ENCODE data around the gene TMEM35A. TPM values are rescaled to one million over a fixed set of nuclear protein-coding genes. Genes with fewer than 3 reads are reported as not detected.
A peak's percentile ranks its signal among the peaks of the same experiment; 100 is the strongest.
"Not testable (repeated sequence)": the region's sequence is repeated elsewhere in the genome, so short reads cannot be mapped to it uniquely, and the experiment has no call there.

The TMEM35A gene, protein sequence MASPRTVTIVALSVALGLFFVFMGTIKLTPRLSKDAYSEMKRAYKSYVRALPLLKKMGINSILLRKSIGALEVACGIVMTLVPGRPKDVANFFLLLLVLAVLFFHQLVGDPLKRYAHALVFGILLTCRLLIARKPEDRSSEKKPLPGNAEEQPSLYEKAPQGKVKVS
- total RNA-seq, result 0.11 TPM
- long read RNA-seq, result 0 reads

DNA sequence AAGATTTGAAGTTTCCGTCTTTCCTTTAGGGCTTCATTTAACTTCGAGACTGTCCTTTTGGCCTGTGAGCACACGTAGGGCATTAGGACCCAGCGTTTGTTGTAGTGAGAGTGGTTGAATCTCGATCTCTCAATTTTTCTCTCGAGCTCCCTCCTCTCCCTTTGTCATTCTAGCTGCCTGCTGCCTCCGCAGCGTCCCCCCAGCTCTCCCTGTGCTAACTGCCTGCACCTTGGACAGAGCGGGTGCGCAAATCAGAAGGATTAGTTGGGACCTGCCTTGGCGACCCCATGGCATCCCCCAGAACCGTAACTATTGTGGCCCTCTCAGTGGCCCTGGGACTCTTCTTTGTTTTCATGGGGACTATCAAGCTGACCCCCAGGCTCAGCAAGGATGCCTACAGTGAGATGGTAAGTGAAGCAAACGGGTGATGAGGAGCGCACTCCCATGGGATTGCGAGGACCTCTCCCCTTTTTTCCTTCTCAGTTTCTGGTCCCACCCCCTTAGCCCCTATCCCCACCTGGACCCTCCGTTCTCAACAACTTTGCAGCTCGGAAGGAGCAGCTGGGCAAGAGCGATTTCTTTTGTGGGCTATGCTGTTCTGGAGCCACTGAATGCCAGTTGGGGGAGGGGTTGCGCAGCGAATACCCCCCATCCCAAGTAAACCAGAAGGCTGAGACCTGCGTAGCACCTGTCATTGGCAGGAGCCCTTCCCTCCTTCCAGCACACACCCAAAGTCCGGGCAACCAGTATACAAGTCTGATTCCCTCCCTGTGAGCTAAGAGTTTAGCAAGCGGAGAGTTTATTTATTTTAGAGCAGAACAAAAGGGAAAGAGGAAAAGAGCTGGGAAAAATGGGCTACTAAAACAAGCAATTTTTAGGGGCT is at the start of gene TMEM35A:
TMEM35A (plus strand) TSS at position 164 of the 883 bp plus-strand sequence; CDS start at position 288, 124 bp downstream.
- intact Hi-C loops (cut with DNase I), result no loop called here
- no peak for DNase-seq (ENCODE audit: low spot score)

DNA sequence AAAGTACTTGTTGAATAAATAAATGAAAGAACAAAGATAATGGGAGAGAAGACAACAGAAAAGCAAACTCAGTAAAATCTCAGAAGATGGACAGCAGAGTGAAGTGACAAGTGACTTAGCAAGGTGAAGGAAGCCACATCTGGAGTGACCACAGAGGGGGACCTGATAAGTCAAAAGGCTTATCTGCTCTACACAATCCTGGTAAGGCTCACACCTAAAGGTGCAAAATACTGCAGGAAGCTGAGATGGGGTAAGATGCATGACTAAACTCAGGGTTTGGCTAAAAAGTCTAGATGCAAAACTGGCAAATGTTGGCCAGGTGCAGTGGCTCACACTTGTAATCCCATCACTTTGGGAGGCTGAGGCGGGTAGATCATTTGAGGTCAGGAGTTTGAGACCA is 49.0 kb upstream of the TMEM35A start:
- DNase-seq (ENCODE audit: low spot score), result no peak
- intact Hi-C loops (cut with DNase I), result no loop called here

DNA sequence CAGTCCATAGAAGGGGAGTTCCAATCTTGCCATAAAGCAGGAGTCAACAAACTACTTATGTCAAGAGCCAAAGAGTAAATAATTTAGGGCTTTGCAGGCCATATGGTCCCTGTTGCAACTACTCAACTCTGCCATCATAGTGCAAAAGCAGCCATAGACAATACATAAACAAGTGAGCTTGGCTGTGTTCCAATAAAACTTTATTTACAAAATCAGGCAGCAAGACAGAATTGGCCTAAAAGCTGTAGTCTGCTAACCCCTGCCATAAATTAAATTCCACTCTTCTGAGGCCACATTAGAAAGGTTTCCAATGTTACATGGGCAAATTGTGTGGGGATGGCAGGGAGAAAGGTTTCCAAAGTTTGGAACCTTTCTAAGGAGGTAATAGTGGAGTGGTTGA is 41.4 kb upstream of the TMEM35A start:
- DNase-seq (ENCODE audit: low spot score), result no peak
- intact Hi-C loops (cut with DNase I), result no loop called here

GRCh38 chrX:101040197-101040596 is 38.5 kb upstream of the TMEM35A start:
- no peak for DNase-seq (ENCODE audit: low spot score)

DNA sequence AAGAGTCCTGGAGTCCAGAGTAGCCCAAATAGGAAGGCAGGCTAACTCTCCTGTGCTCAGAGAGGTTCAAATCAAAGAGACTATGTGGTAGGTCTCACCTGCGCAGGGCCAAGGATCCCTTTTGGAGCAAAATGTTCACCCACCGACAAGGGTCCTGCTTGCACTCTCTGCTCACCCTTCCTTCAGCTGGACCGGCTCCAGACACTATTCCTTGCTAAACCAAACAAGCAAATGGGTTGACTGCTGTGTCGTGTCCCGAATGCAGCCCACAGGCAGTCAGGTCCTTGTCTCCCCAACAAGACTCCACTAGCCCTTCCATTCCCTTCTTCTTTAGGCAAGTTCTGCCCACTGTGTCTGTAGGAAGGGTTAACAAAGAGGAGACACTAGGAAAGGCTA is 27.5 kb upstream of the TMEM35A start:
- DNase-seq (ENCODE audit: low spot score), result no peak
- intact Hi-C loops (cut with DNase I), result no loop called here

More at GRCh38 chrX:101040197-101040596, 38.5 kb upstream of the TMEM35A start:
- intact Hi-C loops (cut with DNase I), result no loop called here

GRCh38 chrX:101051549-101052302 is 27.0 kb upstream of the TMEM35A start, which contains the start of gene TRMT2B:
TRMT2B (minus strand) TSS chrX:101052111; CDS start chrX:101042289, 9,822 bp downstream.
- peak; percentile 88 for DNase-seq (ENCODE audit: low spot score)
- intact Hi-C loops (cut with DNase I), result no loop called here

GRCh38 chrX:101056551-101056950 is 22.1 kb upstream of the TMEM35A start:
- intact Hi-C loops (cut with DNase I); DNase-seq (ENCODE audit: low spot score): not testable (repeated sequence)

- intact Hi-C loops (cut with DNase I), result no loop called here
- no peak for DNase-seq (ENCODE audit: low spot score)
Measured at GRCh38 chrX:101057093-101057714, 21.5 kb upstream of the TMEM35A start.

DNA sequence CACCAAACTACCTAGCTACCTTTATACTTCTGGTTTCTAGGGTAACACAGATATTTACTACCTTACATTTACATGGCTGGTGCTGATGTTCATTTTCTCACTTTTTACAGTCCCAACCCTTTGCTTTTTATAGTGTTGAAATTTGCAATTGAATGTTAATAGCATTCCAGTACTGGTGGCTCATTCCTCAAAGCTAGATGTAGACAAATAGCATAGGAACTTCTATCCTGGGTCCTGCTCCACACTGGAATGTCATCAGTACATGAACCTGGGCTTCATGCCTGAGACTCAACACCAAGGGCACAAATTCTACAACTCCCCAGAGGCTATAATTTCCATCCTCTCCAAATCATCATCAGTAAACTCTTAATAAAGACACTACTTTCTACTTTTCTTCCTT is 16.5 kb upstream of the TMEM35A start:
- intact Hi-C loops (cut with DNase I), result no loop called here
- no peak for DNase-seq (ENCODE audit: low spot score)

- no peak for DNase-seq (ENCODE audit: low spot score)
- intact Hi-C loops (cut with DNase I), result no loop called here
Measured at GRCh38 chrX:101071582-101071981, 7.1 kb upstream of the TMEM35A start.

DNA sequence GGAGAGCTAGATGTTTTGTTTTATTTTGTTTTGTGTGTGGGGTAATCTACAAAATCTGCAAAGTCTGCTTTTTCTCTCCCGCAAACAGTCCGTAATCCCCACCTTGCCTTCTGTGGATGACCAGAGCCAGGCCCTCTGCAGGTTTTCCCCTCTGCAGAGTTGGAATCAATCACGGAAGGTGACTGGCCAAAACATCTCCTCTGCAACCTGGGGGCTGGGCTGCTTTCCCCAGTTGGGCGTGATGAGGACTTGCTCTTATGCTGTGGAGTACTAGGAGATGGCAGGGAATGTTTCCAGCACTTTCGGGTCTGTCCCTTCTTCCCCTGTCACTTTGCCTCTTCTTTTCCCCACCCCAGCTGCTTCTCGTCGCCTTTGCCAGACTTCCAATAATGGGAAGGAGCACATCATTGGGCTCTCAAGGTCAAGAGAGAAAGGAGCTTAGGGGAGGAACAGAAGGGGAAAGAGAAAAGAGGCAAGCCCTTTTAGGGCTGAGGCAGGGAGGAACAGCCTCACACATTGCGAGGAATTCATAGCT is 1.1 kb downstream of the TMEM35A start:
- no peak for DNase-seq (ENCODE audit: low spot score)
- intact Hi-C loops (cut with DNase I), result no loop called here

DNA sequence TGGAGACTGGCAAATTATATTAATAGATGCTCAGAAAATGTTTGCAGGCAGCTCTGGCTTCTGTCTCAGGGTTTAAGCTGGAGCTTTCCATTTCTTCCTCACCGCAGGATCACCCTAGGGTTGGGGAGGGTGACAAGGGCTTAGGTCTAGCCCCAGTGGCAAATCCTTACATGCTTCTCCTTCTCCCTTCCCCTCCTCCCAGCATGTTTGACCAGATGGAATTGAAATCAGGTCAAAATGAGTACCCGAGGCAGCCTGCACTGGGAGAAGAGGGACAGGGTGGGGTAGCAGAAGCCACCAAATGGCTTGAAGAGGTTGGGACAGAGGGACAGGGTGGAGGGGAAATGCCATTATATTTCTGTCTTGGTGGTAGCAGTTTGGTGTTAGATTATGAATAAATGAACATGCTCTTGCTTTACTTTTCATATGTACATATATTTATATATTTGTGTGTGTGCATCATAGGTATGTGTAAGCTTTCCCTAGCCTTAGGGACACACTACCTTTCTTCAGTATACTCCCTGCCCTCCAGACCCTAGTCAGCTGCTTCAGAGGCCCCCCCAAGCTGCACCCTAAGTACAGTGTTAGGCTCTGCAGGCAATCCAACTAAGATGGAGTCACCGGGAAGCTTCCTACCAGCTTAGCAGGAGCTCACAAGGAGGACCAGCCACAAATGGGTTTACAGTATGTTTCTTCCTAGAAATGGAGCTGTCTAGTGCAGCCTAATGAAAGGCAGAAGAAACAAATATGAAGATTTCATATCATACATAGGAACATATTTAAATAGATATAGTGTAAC is 1.8 kb downstream of the TMEM35A start:
- no peak for DNase-seq (ENCODE audit: low spot score)
- intact Hi-C loops (cut with DNase I), result no loop called here

GRCh38 chrX:101081231-101081630 is 2.6 kb downstream of the TMEM35A start:
- intact Hi-C loops (cut with DNase I), result no loop called here
- DNase-seq (ENCODE audit: low spot score), result no peak

DNA sequence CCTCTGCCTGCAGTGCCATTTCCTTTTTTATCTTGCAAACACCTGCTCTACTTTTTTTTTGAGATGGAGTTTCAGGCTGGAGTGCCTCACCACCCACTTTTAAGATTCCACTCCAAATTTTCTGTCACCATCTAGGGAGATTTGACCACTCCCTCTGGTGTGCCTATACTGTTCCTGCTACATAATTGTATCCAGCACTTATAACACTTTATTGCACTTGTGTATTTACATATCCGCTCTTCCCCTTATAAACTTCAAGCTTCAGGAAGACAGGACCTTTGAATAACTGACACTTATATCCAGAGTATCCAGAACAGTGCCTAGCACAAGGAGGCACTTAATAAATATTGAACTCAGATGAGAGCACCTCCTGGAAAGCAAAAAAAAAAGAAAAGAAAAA is 13.1 kb downstream of the TMEM35A start:
- no peak for DNase-seq (ENCODE audit: low spot score)
- intact Hi-C loops (cut with DNase I), result no loop called here

- intact Hi-C loops (cut with DNase I), result no loop called here
- DNase-seq (ENCODE audit: low spot score), result peak; percentile 97
Measured at GRCh38 chrX:101097546-101098453, 19.1 kb downstream of the TMEM35A start, which contains the start of gene CENPI. CENPI (plus strand) TSS chrX:101098204; CDS start chrX:101101071, 2,867 bp downstream.

- no peak for DNase-seq (ENCODE audit: low spot score)
- intact Hi-C loops (cut with DNase I), result no loop called here
Measured at GRCh38 chrX:101108284-101108683, 29.6 kb downstream of the TMEM35A start.

GRCh38 chrX:101117701-101118100 is 39.0 kb downstream of the TMEM35A start:
- intact Hi-C loops (cut with DNase I), result no loop called here
- DNase-seq (ENCODE audit: low spot score), result no peak

DNA sequence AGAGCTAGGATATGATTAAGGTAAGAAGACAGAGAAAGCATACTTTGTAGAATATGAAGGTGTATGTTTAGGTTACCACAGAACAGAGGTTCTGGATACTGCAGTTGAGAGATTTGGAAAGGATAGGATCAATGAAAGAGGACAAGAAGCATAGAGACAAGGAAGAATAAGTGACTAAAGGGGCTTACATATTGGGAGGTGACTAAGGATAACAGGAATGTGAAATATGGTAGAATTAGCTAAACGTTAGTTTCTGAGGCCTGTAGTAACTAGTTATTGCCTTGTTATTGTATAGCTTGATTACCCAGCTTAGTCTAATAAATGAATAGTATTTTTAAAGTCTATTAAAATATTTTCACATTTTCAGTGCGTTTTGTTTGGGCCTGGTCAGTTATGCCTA is 57.6 kb downstream of the TMEM35A start:
- DNase-seq (ENCODE audit: low spot score), result no peak
- intact Hi-C loops (cut with DNase I), result no loop called here

All from cardiac septum (tissue), 1 donor.